Measurements from ENCODE around the gene HERPUD1. TPM values are rescaled to one million over a fixed set of nuclear protein-coding genes. Genes with fewer than 3 reads are reported as not detected.

The HERPUD1 gene
- polyA plus RNA-seq, 1 of the 3 experiments (the other 2 are of a cell fraction), result 46.3 TPM

DNA sequence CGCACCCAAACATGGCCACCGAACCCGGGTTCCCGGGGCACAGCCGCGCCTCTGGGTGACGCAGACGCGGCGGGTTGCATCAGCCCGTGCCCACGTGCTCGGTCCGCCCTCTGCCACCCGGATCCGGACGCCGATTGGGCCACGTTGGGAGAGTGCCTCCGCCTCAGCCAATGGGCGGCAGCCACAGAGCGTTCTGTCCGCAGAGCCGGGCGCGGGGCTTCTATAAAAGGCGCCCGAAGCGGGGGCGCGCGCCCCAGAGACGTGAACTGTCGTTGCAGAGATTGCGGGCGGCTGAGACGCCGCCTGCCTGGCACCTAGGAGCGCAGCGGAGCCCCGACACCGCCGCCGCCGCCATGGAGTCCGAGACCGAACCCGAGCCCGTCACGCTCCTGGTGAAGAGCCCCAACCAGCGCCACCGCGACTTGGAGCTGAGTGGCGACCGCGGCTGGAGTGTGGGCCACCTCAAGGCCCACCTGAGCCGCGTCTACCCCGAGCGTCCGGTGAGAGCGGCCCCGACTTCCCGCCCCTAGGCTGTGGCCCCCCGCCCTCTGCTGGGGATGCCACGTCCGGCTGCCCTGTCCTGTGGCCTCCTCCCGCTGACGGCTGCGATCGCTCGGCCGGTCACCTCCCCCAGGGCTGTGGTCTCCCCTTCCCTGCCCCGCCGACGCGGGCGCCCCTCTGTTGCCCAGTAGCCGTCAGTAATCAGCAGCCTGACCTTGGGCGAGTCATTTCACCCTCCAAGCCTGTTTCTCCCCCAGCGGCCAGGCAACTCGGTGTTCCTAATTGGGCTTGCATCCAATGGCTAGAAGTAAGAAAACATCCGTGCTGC is at the start of gene HERPUD1 (continued):
- TF ChIP-seq POLR2AphosphoS5 (IDR thresholded peaks at IDR 0.05; ENCODE audit: low read depth, low read length), result peak; percentile 99
- TF ChIP-seq, protein P1, sequence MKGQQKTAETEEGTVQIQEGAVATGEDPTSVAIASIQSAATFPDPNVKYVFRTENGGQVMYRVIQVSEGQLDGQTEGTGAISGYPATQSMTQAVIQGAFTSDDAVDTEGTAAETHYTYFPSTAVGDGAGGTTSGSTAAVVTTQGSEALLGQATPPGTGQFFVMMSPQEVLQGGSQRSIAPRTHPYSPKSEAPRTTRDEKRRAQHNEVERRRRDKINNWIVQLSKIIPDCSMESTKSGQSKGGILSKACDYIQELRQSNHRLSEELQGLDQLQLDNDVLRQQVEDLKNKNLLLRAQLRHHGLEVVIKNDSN (IDR thresholded peaks at IDR 0.05; ENCODE audit: borderline replicate concordance, low read depth), result peak; percentile 92
- 0 out of 2 replicates have a peak, but pooled peaks have one; percentile 19 for TF ChIP-seq NRF1 (IDR thresholded peaks at IDR 0.05; ENCODE audit: low read depth, low read length)
- peak; percentile 93 for TF ChIP-seq PBX3 (IDR thresholded peaks at IDR 0.05)
- no peak; the same call in 1 of the 2 replicates for TF ChIP-seq MEF2A (IDR thresholded peaks at IDR 0.05; ENCODE audit: borderline replicate concordance, low read depth)
- TF ChIP-seq REST (IDR thresholded peaks at IDR 0.05; ENCODE audit: low read depth, low read length), result peak; percentile 58; the same call in 1 of the 2 replicates

DNA sequence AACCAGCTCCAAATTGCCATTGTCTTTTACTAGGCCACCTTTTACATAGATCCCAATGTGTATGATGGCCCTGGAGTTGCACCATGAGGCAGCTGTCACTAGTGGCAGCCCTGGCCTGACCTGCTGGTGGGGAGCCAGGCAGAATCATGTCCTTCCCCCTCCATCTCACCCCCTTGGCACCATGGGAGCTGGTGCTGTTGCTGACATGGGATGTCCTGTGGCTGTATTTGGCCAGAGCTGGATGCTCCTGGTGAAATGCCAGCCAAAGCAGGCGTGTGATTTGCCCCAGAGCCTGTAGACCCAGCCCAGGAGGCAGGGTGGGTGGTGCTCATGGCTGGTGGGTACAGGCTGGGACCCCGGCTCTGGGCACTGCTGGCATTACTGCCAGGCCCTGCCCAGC is 48.4 kb upstream of the HERPUD1 start:
- POLR2A ChIA-PET, result no interaction called here
- no peak overlapping the region for H3K9ac ChIP-seq
- H3K4me3 ChIP-seq (ENCODE audit: low read depth in 2 of 2, low read length in 1 of 2), result no peak overlapping the region
- H3K9me3 ChIP-seq, result no peaks in the 10 kb centered on the region
- no peaks in the 10 kb centered on the region for H3K27me3 ChIP-seq (ENCODE audit: insufficient read depth)
- no peak overlapping the region for H2AFZ ChIP-seq (ENCODE audit: low read depth)
- no peaks in the 10 kb centered on the region for H3K79me2 ChIP-seq (ENCODE audit: insufficient read depth)
- WGBS (ENCODE audit: low lambda C conversion rate), result 31% methylated on average over 2 of the region's 2 CpGs
- H3K27ac ChIP-seq (ENCODE audit: low read depth in 2 of 2, low read length in 1 of 2), result no peak overlapping the region
- CTCF ChIA-PET, result interaction anchor here (1.4 kb wide), 2 partner anchors 16 to 201 kb away, joined by 3 read pairs; no protein-coding TSS in a partner anchor
- H3F3A ChIP-seq (replicated peaks; ENCODE audit: insufficient read depth), result no peaks in the 10 kb centered on the region
- TF ChIP-seq POLR2AphosphoS5 (IDR thresholded peaks at IDR 0.05; ENCODE audit: low read depth, low read length) (no peak), RCOR1 (IDR thresholded peaks at IDR 0.05; ENCODE audit: low read length) (no peak), TEAD4 (IDR thresholded peaks at IDR 0.05; ENCODE audit: borderline replicate concordance, insufficient read depth) (no peak), TAF1 (IDR thresholded peaks at IDR 0.05; ENCODE audit: borderline replicate concordance, low read depth, low read length) (no peak), MXI1 (IDR thresholded peaks at IDR 0.05; ENCODE audit: low read depth, low read length) (no peak), REST (IDR thresholded peaks at IDR 0.05; ENCODE audit: low read depth, low read length) (no peak), ELF1 (IDR thresholded peaks at IDR 0.05) (no peak), PBX3 (IDR thresholded peaks at IDR 0.05) (no peak)
- TF ChIP-seq, protein P2, sequence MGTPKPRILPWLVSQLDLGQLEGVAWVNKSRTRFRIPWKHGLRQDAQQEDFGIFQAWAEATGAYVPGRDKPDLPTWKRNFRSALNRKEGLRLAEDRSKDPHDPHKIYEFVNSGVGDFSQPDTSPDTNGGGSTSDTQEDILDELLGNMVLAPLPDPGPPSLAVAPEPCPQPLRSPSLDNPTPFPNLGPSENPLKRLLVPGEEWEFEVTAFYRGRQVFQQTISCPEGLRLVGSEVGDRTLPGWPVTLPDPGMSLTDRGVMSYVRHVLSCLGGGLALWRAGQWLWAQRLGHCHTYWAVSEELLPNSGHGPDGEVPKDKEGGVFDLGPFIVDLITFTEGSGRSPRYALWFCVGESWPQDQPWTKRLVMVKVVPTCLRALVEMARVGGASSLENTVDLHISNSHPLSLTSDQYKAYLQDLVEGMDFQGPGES (IDR thresholded peaks at IDR 0.05; ENCODE audit: low read depth, low read length), result no peak
- TF ChIP-seq, protein P1 (IDR thresholded peaks at IDR 0.05; ENCODE audit: borderline replicate concordance, low read depth), result no peak
- no peaks in the 10 kb centered on the region for H3K4me1 ChIP-seq (ENCODE audit: control insufficient read depth in 1 of 2, insufficient read depth in 2 of 2, low read depth in 1 of 2, low read length in 1 of 2)
- no peaks in the 10 kb centered on the region for H3K9me2 ChIP-seq
- DNase-seq, result no peak
- no peaks in the 10 kb centered on the region for H4K20me1 ChIP-seq (ENCODE audit: insufficient read depth)
- no peak overlapping the region for H3K4me2 ChIP-seq
- H3K36me3 ChIP-seq (replicated peaks in 1 of 2; ENCODE audit: control insufficient read depth in 1 of 2, insufficient read depth in 2 of 2, low read length in 1 of 2), result no peaks in the 10 kb centered on the region

All from SK-N-SH (cell line).